ENCODE results near the gene NSD2.

- TF ChIP-seq, protein P1, sequence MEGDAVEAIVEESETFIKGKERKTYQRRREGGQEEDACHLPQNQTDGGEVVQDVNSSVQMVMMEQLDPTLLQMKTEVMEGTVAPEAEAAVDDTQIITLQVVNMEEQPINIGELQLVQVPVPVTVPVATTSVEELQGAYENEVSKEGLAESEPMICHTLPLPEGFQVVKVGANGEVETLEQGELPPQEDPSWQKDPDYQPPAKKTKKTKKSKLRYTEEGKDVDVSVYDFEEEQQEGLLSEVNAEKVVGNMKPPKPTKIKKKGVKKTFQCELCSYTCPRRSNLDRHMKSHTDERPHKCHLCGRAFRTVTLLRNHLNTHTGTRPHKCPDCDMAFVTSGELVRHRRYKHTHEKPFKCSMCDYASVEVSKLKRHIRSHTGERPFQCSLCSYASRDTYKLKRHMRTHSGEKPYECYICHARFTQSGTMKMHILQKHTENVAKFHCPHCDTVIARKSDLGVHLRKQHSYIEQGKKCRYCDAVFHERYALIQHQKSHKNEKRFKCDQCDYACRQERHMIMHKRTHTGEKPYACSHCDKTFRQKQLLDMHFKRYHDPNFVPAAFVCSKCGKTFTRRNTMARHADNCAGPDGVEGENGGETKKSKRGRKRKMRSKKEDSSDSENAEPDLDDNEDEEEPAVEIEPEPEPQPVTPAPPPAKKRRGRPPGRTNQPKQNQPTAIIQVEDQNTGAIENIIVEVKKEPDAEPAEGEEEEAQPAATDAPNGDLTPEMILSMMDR (IDR thresholded peaks at IDR 0.05; ENCODE audit: insufficient read depth, low read length) = no peak
- TF ChIP-seq POLR2AphosphoS5 (IDR thresholded peaks at IDR 0.05; ENCODE audit: low read depth) = no peak
These were observed 34.5 kb upstream of the NSD2 start for GRCh38 chr4:1836650-1837049.
